ENCODE results near the gene WDR7. TPM values are rescaled to one million over a fixed set of nuclear protein-coding genes. Genes with fewer than 3 reads are reported as not detected.
A peak's percentile ranks its signal among the peaks of the same experiment; 100 is the strongest.

WDR7 gene
- total and polyA plus RNA-seq, 2 of the 4 experiments (the other 2 are of a cell fraction), result 3.7 to 23.3 TPM

DNA sequence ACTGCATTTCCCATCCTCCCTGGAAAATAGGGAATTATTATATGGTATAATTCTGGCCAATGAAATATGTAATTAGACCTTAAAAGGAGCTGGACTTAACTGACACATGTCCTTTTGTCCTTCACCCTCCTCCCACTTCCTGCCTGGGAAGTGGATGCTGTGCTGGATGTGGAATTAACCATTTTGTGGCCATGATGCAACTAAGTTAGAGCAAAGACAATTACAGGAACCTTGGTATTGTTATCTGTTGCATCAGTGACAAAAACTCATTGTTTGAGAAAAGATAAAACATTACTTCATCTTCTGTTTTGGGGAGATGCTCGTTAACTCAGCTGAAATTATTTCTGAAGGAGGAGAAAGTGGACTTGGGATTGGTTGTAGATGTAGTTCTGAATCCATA is 268.0 kb downstream of the WDR7 start:
- H3K4me2 ChIP-seq (ENCODE audit: low read depth, low read length), result no peak overlapping the region
- H3K9me3 ChIP-seq (ENCODE audit: control insufficient read depth, insufficient read depth, low read length), result no peaks in the 10 kb centered on the region
- no peaks in the 10 kb centered on the region for H4K20me1 ChIP-seq (ENCODE audit: insufficient read depth, low read length)
- CTCF ChIA-PET, result no interaction called here
- H3K27me3 ChIP-seq (ENCODE audit: control insufficient read depth, insufficient read depth, low read length), result no peaks in the 10 kb centered on the region
- H2BK20ac ChIP-seq (ENCODE audit: low read depth, low read length), result no peak overlapping the region
- no peak overlapping the region for H2BK5ac ChIP-seq (ENCODE audit: low read depth, low read length, poor library complexity, severe bottlenecking)
- no peak for TF ChIP-seq RAD21 (IDR thresholded peaks at IDR 0.05; ENCODE audit: low read length)
- dilution Hi-C loops (cut with HindIII; ENCODE audit: low sequenced_read_pairs, unreplicated experiment), result no loop called here
- H3K27ac ChIP-seq (ENCODE audit: insufficient read depth, low read length), result no peak overlapping the region
- no TSS peak for BruUV-seq (replicated peaks)
- intact Hi-C loops (cut with micrococcal nuclease), result no loop called here
- H3K4me1 ChIP-seq (ENCODE audit: control insufficient read depth, insufficient read depth, low read length), result peaks cover 2% of the 10 kb centered on the region; the same call in 1 of the 2 replicates
- H2AFZ ChIP-seq (replicated peaks; ENCODE audit: low read length, poor library complexity), result no peak overlapping the region
- no peak overlapping the region for H3K18ac ChIP-seq (ENCODE audit: low read depth, low read length)
- no peak overlapping the region for H3K9ac ChIP-seq (ENCODE audit: low read depth, low read length)
- no peak overlapping the region for H4K91ac ChIP-seq (ENCODE audit: insufficient read depth, low read depth, low read length)
- no peak overlapping the region for H2BK120ac ChIP-seq (ENCODE audit: low read depth, low read length)
- 0 out of 2 replicates have a peak overlapping the region, but pooled peaks have one; percentile 32 for H3K14ac ChIP-seq (replicated peaks; ENCODE audit: low read depth, low read length)
- no peak overlapping the region for H3K23ac ChIP-seq (ENCODE audit: low read depth, low read length)
- POLR2A ChIA-PET (ENCODE audit: unreplicated experiment), result no interaction called here
- H3K4ac ChIP-seq (ENCODE audit: low read depth, low read length), result no peak overlapping the region
- H2AK5ac ChIP-seq (ENCODE audit: low read depth, low read length), result no peak overlapping the region
- no peak overlapping the region for H3K56ac ChIP-seq (ENCODE audit: extremely low read depth, insufficient read depth, low read length)
- H2BK15ac ChIP-seq (ENCODE audit: low read depth, low read length), result no peak overlapping the region
- H3K36me3 ChIP-seq (ENCODE audit: control insufficient read depth, insufficient read depth, low read length), result no peaks in the 10 kb centered on the region
- in situ Hi-C loops (cut with MboI; ENCODE audit: low sequenced_read_pairs), result no loop called here
- peaks cover 3% of the 10 kb centered on the region; the same call in 1 of the 2 replicates for H3K9me1 ChIP-seq (ENCODE audit: insufficient read depth, low read length)
- H4K5ac ChIP-seq (ENCODE audit: low read depth, low read length), result no peak overlapping the region
- H3K4me3 ChIP-seq (ENCODE audit: insufficient read depth, low read depth, low read length), result no peak overlapping the region
- no peak for ATAC-seq (ENCODE audit: low read depth)
- H3K79me1 ChIP-seq (ENCODE audit: low read depth in 1 of 2, low read length in 2 of 2), result 0 out of 4 replicates have a peak, but pooled peaks cover 0 to 4% of the 10 kb centered on the region in 2 experiments
- H4K8ac ChIP-seq (ENCODE audit: low read depth in 2 of 2, low read length in 2 of 2), result no peak overlapping the region
- no CpG with 5 or more reads among the region's 1 CpG for WGBS, 2 experiments (ENCODE audit: extremely low coverage in 2 of 2, insufficient read length in 1 of 2)
- H2AK9ac ChIP-seq (replicated peaks; ENCODE audit: low read depth, low read length, poor library complexity), result no peak overlapping the region
- no peak for DNase-seq
